ENCODE results near the gene COL5A1.

Gene COL5A1

GRCh38 chr9:134617836-134618162, 23.8 kb upstream of the COL5A1 start:
- DNase-seq (ENCODE audit: low read depth): no peak
- H3K4me3 ChIP-seq (ENCODE audit: low read depth, low read length): no peak overlapping the region
- TF ChIP-seq CTCF (IDR thresholded peaks at IDR 0.05; ENCODE audit: low read depth, low read length, missing control alignments): no peak
- in situ Hi-C loops (cut with HindIII; ENCODE audit: low sequenced_read_pairs): no loop called here

DNA sequence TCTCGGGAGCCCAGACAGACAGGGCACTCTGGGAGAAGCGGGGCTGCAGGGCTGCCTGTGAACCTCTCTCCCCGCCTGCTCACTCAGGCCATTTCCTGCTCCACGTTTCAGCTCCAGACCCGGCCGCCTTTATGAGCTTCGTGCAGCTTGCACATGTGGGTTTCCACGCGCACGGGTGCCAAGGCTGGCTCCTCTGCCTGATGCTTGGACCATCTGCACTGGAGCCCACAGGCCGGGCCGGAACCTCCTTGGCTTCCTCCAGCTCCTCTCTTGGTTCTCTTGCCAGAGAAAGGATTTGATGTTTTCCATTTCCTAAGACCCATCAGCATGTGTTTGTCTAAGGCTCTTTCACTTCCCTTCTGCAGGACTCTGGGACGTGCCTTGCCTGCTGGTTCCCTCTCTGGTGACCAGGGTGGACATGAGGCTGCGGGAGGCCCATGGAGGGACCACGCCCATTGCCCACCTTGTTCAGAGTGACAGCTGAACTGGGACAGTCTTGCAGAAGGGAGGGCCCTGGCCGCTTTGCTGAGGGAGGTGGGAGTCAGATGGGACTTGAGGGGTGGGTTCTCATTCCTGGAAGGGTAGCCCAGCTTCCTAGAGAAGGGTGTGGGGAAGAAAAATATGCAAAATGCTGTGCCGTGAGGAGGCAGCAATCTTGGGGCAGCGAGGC, 23.3 kb upstream of the COL5A1 start:
- no peak overlapping the region for H3K4me3 ChIP-seq (ENCODE audit: low read depth, low read length)
- TF ChIP-seq CTCF (IDR thresholded peaks at IDR 0.05; ENCODE audit: low read depth, low read length, missing control alignments): no peak
- in situ Hi-C loops (cut with HindIII; ENCODE audit: low sequenced_read_pairs): no loop called here
- no peak for DNase-seq (ENCODE audit: low read depth)

DNA sequence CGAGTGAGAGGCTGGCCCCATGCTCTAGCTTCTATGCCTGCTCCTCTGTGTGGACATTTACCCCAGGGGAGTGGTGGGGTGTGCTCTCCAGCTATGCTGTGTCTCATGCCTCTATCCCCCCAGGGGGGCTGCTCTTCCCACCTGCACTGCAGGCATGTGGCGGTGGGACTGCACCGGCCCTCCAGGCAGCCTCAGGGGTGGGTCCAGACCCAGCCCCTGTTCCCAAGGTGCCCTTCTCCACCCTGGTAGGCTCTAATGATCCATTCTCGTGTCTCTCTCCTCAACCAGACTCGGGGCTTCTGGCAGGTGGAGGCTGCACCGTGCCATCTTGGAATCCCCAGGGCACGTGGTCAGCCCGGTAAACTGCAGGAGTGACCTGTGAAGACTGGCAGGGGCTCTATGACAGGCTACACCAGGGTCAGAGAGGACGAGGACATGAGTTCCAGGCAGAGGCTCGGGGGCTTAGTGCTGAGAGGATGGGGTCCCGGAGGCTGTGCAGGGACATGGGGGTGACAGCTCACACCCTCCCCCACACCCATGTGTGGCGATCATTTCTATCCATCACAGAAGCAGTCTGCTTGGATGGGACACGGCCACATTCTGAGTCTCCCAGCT, 22.7 kb upstream of the COL5A1 start:
- DNase-seq (ENCODE audit: low read depth): no peak
- no peak overlapping the region for H3K4me3 ChIP-seq (ENCODE audit: low read depth, low read length)
- no peak for TF ChIP-seq CTCF (IDR thresholded peaks at IDR 0.05; ENCODE audit: low read depth, low read length, missing control alignments)
- in situ Hi-C loops (cut with HindIII; ENCODE audit: low sequenced_read_pairs): no loop called here

GRCh38 chr9:134619448-134619982, 22.1 kb upstream of the COL5A1 start:
- no peak overlapping the region for H3K4me3 ChIP-seq (ENCODE audit: low read depth, low read length)
- no peak for DNase-seq (ENCODE audit: low read depth)
- in situ Hi-C loops (cut with HindIII; ENCODE audit: low sequenced_read_pairs): no loop called here
- TF ChIP-seq CTCF (IDR thresholded peaks at IDR 0.05; ENCODE audit: low read depth, low read length, missing control alignments): no peak

DNA sequence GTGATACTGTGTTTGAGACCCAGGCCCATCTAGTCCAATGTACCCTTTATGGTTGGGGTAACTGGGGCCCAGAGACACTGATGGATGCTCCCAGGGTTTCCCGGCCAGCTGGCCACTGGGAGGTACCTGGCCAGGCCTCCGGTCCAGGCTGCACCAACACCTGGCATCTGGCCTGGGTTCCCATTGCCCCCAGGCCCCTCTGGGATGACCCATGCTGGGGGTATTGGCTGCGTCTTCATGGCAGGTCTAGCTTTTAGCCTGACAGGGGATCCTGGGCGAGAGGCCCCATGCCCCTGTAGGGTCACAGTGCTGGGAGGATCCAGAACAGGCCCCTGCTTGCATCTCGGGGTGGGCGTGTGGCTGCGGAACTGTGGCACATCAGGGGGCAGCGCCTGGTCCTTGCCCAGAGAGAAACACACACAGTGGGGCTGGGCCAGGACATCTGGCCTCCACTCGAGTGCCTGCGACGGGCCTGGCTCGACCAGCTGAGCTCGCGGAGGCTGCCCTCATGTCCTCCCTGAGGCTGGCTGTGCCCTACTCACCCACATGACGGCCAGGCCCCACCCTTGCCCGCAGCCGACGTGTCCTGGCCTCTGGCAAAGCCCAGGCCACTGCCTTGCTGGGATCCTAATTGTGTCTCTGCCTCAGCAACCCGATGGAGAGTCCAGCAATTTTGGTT, 21.5 kb upstream of the COL5A1 start:
- no peak for TF ChIP-seq CTCF (IDR thresholded peaks at IDR 0.05; ENCODE audit: low read depth, low read length, missing control alignments)
- in situ Hi-C loops (cut with HindIII; ENCODE audit: low sequenced_read_pairs): no loop called here
- no peak for DNase-seq (ENCODE audit: low read depth)
- H3K4me3 ChIP-seq (ENCODE audit: low read depth, low read length): no peak overlapping the region

DNA sequence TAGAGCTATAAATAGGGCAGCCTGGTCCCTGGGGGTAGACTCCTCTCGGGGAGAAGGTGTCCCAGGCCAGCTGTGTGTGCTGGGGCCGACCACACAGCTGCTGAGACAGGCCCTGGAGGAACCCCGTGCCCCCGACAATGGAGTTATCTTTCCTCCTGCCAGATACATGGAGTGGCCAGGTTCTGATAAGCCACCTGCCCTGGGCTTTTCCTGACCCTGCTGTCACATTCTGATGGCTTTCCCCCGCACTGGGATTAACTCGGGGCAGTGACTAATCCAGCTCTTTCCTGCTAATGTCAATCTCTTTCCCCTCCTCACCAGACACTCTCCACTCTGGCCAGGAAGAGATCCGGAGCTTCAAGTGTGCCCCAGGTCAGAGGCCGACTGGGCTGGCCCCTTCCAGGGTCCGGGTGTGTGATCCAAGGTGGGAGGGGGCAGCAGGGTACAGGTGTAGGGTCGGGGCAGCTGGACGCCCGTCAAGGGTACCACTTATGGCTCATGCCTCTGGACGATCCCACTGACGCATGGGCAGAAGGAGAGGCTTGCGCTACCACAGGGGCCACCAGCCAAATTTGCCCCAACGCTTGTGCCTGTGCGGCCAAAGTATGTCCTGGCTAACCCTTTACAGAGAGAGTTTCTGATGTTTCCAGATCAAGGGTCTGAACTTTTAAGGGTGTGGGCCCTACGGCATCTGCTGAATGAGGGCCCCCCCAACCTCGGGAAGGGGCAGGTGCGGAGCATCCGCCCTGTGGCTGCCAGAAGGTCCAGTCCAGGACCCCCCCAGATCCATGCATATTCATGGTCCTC, 20.6 kb upstream of the COL5A1 start:
- in situ Hi-C loops (cut with HindIII; ENCODE audit: low sequenced_read_pairs): no loop called here
- H3K4me3 ChIP-seq (ENCODE audit: low read depth, low read length): no peak overlapping the region
- DNase-seq (ENCODE audit: low read depth): no peak
- TF ChIP-seq CTCF (IDR thresholded peaks at IDR 0.05; ENCODE audit: low read depth, low read length, missing control alignments): no peak

Measured in astrocyte of the cerebellum (primary cell).